ENCODE results near the gene TIMP2. TPM values are rescaled to one million over a fixed set of nuclear protein-coding genes. Genes with fewer than 3 reads are reported as not detected.

The TIMP2 gene
- total RNA-seq, 1 experiment from 2014 or later: 64.8 TPM

DNA sequence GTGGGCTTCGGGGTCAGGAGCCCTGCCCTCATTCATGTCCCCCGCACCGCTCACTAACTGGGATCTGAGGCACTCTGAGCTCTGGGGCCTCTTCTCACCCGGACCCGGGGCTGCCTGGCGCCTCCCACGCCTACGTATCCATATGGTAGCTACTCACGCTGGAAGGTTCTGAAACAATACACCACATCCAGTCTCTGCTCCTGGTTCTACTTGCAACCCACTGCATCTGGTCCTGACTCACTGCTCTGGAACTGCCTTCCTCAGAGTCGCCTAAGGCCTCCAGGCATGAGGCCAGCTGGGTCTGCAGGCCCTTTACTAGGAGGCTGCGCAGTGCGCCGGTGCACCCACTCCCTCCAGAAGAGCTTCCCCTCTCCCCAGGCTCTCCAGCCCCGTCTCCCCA, 102.6 kb downstream of the TIMP2 start:
- POLR2A ChIA-PET: interaction anchor here (0.6 to 0.9 kb wide), 2 partner anchors 10 to 25 kb away, joined by 3 to 4 read pairs; no protein-coding TSS in a partner anchor
- CTCF ChIA-PET: no interaction called here

More for the DNA sequence above, 102.6 kb downstream of the TIMP2 start:
- Histone ChIP-seq H3K4me1 (ENCODE audit: control insufficient read depth in 1 of 2, insufficient read depth in 2 of 2, low read length in 2 of 2) (no peaks in the 10 kb centered on the region), H3K4me2 (ENCODE audit: low read length) (no peak overlapping the region), H4K20me1 (ENCODE audit: insufficient read depth) (peaks cover 12% of the 10 kb centered on the region; the same call in 1 of the 2 replicates), H3K9ac (ENCODE audit: low read length) (no peak overlapping the region), H2AFZ (ENCODE audit: low read depth, low read length, poor library complexity, severe bottlenecking) (no peak overlapping the region), H3K27me3 (ENCODE audit: insufficient read depth, low read length) (no peaks in the 10 kb centered on the region), H3K79me2 (ENCODE audit: insufficient read depth, low read length) (peaks cover 62% of the 10 kb centered on the region), H3K9me2 (ENCODE audit: insufficient read depth) (no peaks in the 10 kb centered on the region), H3K9me3 (ENCODE audit: control insufficient read depth in 1 of 2, insufficient read depth in 1 of 2, low read depth in 1 of 2, low read length in 2 of 2) (no peaks in the 10 kb centered on the region), H3K4me3 (replicated peaks in 1 of 2; ENCODE audit: low read depth in 1 of 2, low read length in 2 of 2) (no peak overlapping the region), H3K36me3 (ENCODE audit: control insufficient read depth in 1 of 2, insufficient read depth in 2 of 2, low read length in 2 of 2) (peaks cover 78 to 92% of the 10 kb centered on the region in 2 experiments), H3K27ac (ENCODE audit: low read depth, low read length) (no peak overlapping the region)
- ATAC-seq (no peak), DNase-seq (ENCODE audit: low read depth, low spot score) (no peak)
- intact Hi-C loops (cut with micrococcal nuclease): no loop called here
- no peak for TF ChIP-seq YY1 (IDR thresholded peaks at IDR 0.05; ENCODE audit: extremely low read depth, insufficient replicate concordance, low read depth, low read length)
- TF ChIP-seq, protein P1, sequence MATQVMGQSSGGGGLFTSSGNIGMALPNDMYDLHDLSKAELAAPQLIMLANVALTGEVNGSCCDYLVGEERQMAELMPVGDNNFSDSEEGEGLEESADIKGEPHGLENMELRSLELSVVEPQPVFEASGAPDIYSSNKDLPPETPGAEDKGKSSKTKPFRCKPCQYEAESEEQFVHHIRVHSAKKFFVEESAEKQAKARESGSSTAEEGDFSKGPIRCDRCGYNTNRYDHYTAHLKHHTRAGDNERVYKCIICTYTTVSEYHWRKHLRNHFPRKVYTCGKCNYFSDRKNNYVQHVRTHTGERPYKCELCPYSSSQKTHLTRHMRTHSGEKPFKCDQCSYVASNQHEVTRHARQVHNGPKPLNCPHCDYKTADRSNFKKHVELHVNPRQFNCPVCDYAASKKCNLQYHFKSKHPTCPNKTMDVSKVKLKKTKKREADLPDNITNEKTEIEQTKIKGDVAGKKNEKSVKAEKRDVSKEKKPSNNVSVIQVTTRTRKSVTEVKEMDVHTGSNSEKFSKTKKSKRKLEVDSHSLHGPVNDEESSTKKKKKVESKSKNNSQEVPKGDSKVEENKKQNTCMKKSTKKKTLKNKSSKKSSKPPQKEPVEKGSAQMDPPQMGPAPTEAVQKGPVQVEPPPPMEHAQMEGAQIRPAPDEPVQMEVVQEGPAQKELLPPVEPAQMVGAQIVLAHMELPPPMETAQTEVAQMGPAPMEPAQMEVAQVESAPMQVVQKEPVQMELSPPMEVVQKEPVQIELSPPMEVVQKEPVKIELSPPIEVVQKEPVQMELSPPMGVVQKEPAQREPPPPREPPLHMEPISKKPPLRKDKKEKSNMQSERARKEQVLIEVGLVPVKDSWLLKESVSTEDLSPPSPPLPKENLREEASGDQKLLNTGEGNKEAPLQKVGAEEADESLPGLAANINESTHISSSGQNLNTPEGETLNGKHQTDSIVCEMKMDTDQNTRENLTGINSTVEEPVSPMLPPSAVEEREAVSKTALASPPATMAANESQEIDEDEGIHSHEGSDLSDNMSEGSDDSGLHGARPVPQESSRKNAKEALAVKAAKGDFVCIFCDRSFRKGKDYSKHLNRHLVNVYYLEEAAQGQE (IDR thresholded peaks at IDR 0.05; ENCODE audit: low read depth): no peak
- TF ChIP-seq EZH2phosphoT487 (IDR thresholded peaks at IDR 0.05; ENCODE audit: borderline replicate concordance): no peak
- no peak for TF ChIP-seq SP1 (IDR thresholded peaks at IDR 0.05; ENCODE audit: low read depth)
- TF ChIP-seq RAD21 (IDR thresholded peaks at IDR 0.05; ENCODE audit: low read depth): no peak
- no peak for TF ChIP-seq POLR2A (IDR thresholded peaks at IDR 0.05; ENCODE audit: borderline replicate concordance, extremely low read depth, insufficient read depth, insufficient read length)
- TF ChIP-seq SIN3A (IDR thresholded peaks at IDR 0.05; ENCODE audit: low read depth): no peak
- TF ChIP-seq FOSL1 (IDR thresholded peaks at IDR 0.05; ENCODE audit: low read depth): no peak
- TF ChIP-seq ELF1 (IDR thresholded peaks at IDR 0.05; ENCODE audit: borderline replicate concordance, low read depth): no peak
- TF ChIP-seq CBX3 (IDR thresholded peaks at IDR 0.05; ENCODE audit: low read depth): no peak
- TF ChIP-seq MAX (IDR thresholded peaks at IDR 0.05): no peak
- TF ChIP-seq ZNF274 (IDR thresholded peaks at IDR 0.05; ENCODE audit: low read depth, low read length): no peak
- no peak for TF ChIP-seq EGR1 (IDR thresholded peaks at IDR 0.05; ENCODE audit: low read depth)
- TF ChIP-seq CEBPB (IDR thresholded peaks at IDR 0.05; ENCODE audit: low read depth): no peak
- TF ChIP-seq JUND (IDR thresholded peaks at IDR 0.05): no peak
- RAD21 ChIA-PET (ENCODE audit: low non-redundant PET in 1 of 2, low total read pairs in 2 of 2, uncharacterized antibody in 2 of 2, unreplicated experiment in 2 of 2): no interaction called here
- no TSS peak for BruUV-seq (replicated peaks)

All from HCT116 (cell line).